H1 (cell line): Measurements from ENCODE around the gene CUL9. TPM values are rescaled to one million over a fixed set of nuclear protein-coding genes. Genes with fewer than 3 reads are reported as not detected.

Source experiments
- CTCF ChIA-PET: fragments of 300-600 bp; sonication (Branson Sonifier 250); formaldehyde crosslinking; loops from one replicate; lab custom pipeline; 2021; ENCODE audit not compliant: partially characterized antibody; lab: Charles Lee
- POLR2A ChIA-PET: fragments of 300-600 bp; sonication (Branson Sonifier 250); formaldehyde crosslinking; loops from one replicate; lab custom pipeline; 2021; ENCODE audit warnings: inconsistent platforms; ENCODE audit not compliant: partially characterized antibody; lab: Charles Lee
- DNase-seq, 2 experiments: peaks; one replicate each; pipeline versions ENCODE4 v3.0.0 to v3.0.0-alpha.2; 2010 to 2022; ENCODE audit warnings: low spot score in 2 of 2, low read depth in 1 of 2, mixed read lengths in 1 of 2
- FAIRE-seq: peaks from 2 replicates; lab custom pipeline; 2011; peaks lifted over from hg19 to GRCh38; lab: Jason Lieb, UNC
- H2AFZ ChIP-seq: 2 replicates; pipeline ENCODE4 v1.8.1; 2012; ENCODE audit warnings: low read length, inconsistent platforms
- H2AK5ac ChIP-seq: 2 replicates; pipeline ENCODE4 v1.6.1; 2013; ENCODE audit warnings: low read depth, low read length
- H2BK120ac ChIP-seq: replicated peaks from 2 replicates; pipeline ENCODE3; 2013; ENCODE audit warnings: low read depth, low read length, inconsistent platforms
- H2BK12ac ChIP-seq: 2 replicates; pipeline ENCODE4 v1.6.1; 2013; ENCODE audit warnings: low read depth, low read length
- H2BK15ac ChIP-seq: 2 replicates; pipeline ENCODE4 v1.6.1; 2013; ENCODE audit warnings: low read length
- H2BK20ac ChIP-seq: 2 replicates; pipeline ENCODE4 v1.6.1; 2013; ENCODE audit warnings: low read length
- H2BK5ac ChIP-seq: 2 replicates; pipeline ENCODE4 v1.6.1; 2013; ENCODE audit warnings: low read depth, low read length
- H3K14ac ChIP-seq: 2 replicates; pipeline ENCODE4 v1.6.1; 2013; ENCODE audit warnings: inconsistent platforms; ENCODE audit not compliant: insufficient read length
- H3K18ac ChIP-seq: 2 replicates; pipeline ENCODE4 v1.6.1; 2013; ENCODE audit warnings: low read length; ENCODE audit errors: extremely low read depth
- H3K23ac ChIP-seq: 2 replicates; pipeline ENCODE4 v1.6.1; 2013; ENCODE audit warnings: inconsistent platforms; ENCODE audit not compliant: insufficient read length
- H3K23me2 ChIP-seq: 2 replicates; pipeline ENCODE4 v1.6.1; 2013; ENCODE audit warnings: low read depth, low read length
- H3K27ac ChIP-seq: 2 replicates; pipeline ENCODE4 v1.6.1; 2011; ENCODE audit warnings: low read depth, low read length, inconsistent platforms
- H3K27me3 ChIP-seq, 4 experiments: replicated peaks in 1 of 4; 1 replicate in 1 of 4; 2 replicates in 3 of 4; pipeline versions ENCODE4 v1.6.1 to v1.8.1; 2011 to 2013; ENCODE audit warnings: low read length in 3 of 4, mild to moderate bottlenecking in 3 of 4, inconsistent platforms in 2 of 4, mixed read lengths in 2 of 4, moderate library complexity in 1 of 4; ENCODE audit not compliant: control insufficient read depth in 3 of 4, insufficient read depth in 3 of 4; ENCODE audit errors: extremely low read depth in 1 of 4
- H3K36me3 ChIP-seq, 4 experiments: 2 replicates each; pipeline versions ENCODE4 v1.6.1 to v1.8.1; 2011 to 2013; ENCODE audit warnings: mild to moderate bottlenecking in 4 of 4, low read length in 3 of 4, moderate library complexity in 2 of 4, control low read depth in 1 of 4, inconsistent platforms in 1 of 4; ENCODE audit not compliant: insufficient read depth in 4 of 4, control insufficient read depth in 2 of 4
- H3K4ac ChIP-seq: replicated peaks from 2 replicates; pipeline ENCODE3; 2013; ENCODE audit warnings: low read length, low read depth, mixed read lengths, inconsistent platforms; ENCODE audit not compliant: insufficient read length
- H3K4me1 ChIP-seq, 4 experiments: replicated peaks in 1 of 4; 1 replicate in 1 of 4; 2 replicates in 3 of 4; pipeline versions ENCODE4 v1.6.1 to v1.8.1; 2011 to 2013; ENCODE audit warnings: low read length in 3 of 4, inconsistent platforms in 2 of 4, mixed read lengths in 1 of 4; ENCODE audit not compliant: insufficient read depth in 4 of 4, control insufficient read depth in 3 of 4
- H3K4me2 ChIP-seq, 2 experiments: 2 replicates each; pipeline versions ENCODE4 v1.6.1 to v1.8.1; 2011 to 2013; ENCODE audit warnings: low read depth in 2 of 2, low read length in 2 of 2, control low read depth in 1 of 2, inconsistent platforms in 1 of 2, mild to moderate bottlenecking in 1 of 2; ENCODE audit not compliant: insufficient read depth in 1 of 2
- H3K4me3 ChIP-seq, 4 experiments: fragments of 200-600, 300-600 bp in 1 of 4; sonication (generic), shearing (Covaris generic), sonication (Bioruptor Twin) in 1 of 4; 2 replicates each; pipeline versions ENCODE4 v1.5.1 to v1.8.1; 2011 to 2016; ENCODE audit warnings: low read length in 4 of 4, low read depth in 3 of 4, control low read depth in 2 of 4, inconsistent platforms in 2 of 4, mild to moderate bottlenecking in 2 of 4, mixed read lengths in 1 of 4, moderate library complexity in 1 of 4; ENCODE audit not compliant: insufficient read depth in 2 of 4; ENCODE audit errors: extremely low read depth in 1 of 4
- H3K56ac ChIP-seq: replicated peaks from 2 replicates; pipeline ENCODE3; 2013; ENCODE audit warnings: low read depth, mild to moderate bottlenecking, mixed read lengths, low read length, inconsistent platforms; ENCODE audit not compliant: insufficient read length
- H3K79me1 ChIP-seq: 2 replicates; pipeline ENCODE4 v1.6.1; 2013; ENCODE audit warnings: low read depth, low read length, control low read depth
- H3K79me2 ChIP-seq, 2 experiments: 2 replicates each; pipeline versions ENCODE4 v1.6.1 to v1.8.1; 2012 to 2013; ENCODE audit warnings: low read length in 2 of 2, mild to moderate bottlenecking in 2 of 2, inconsistent platforms in 1 of 2; ENCODE audit not compliant: insufficient read depth in 2 of 2, control insufficient read depth in 1 of 2
- H3K9ac ChIP-seq, 4 experiments: replicated peaks in 1 of 4; 1 replicate in 1 of 4; 2 replicates in 3 of 4; pipeline versions ENCODE4 v1.6.1 to v1.8.1; 2011 to 2013; ENCODE audit warnings: low read depth in 3 of 4, low read length in 3 of 4, control low read depth in 2 of 4, mild to moderate bottlenecking in 2 of 4, moderate library complexity in 2 of 4, inconsistent platforms in 1 of 4; ENCODE audit errors: extremely low read depth in 1 of 4
- H3K9me3 ChIP-seq, 2 experiments: 2 replicates each; pipeline versions ENCODE4 v1.6.1 to v1.8.1; 2012 to 2013; ENCODE audit warnings: mild to moderate bottlenecking in 2 of 2, moderate library complexity in 2 of 2, control low read depth in 1 of 2, inconsistent platforms in 1 of 2, low read depth in 1 of 2, low read length in 1 of 2, mixed read lengths in 1 of 2; ENCODE audit not compliant: insufficient read depth in 2 of 2
- H4K20me1 ChIP-seq, 2 experiments: replicated peaks in 1 of 2; 2 replicates each; pipeline versions ENCODE3 to v1.8.1; 2011 to 2013; ENCODE audit warnings: inconsistent platforms in 2 of 2, low read length in 2 of 2, mild to moderate bottlenecking in 1 of 2; ENCODE audit not compliant: insufficient read depth in 2 of 2, control insufficient read depth in 1 of 2
- H4K5ac ChIP-seq: 2 replicates; pipeline ENCODE4 v1.6.1; 2013; ENCODE audit warnings: low read length, low read depth, mixed read lengths, inconsistent platforms; ENCODE audit not compliant: insufficient read length
- H4K8ac ChIP-seq: 2 replicates; pipeline ENCODE4 v1.8.0; 2013; ENCODE audit warnings: mild to moderate bottlenecking, moderate library complexity, low read length, inconsistent platforms; ENCODE audit not compliant: insufficient read depth; ENCODE audit errors: extremely low read depth
- H4K91ac ChIP-seq: replicated peaks from 2 replicates; pipeline ENCODE3; 2013; ENCODE audit warnings: low read length, mixed read lengths, inconsistent platforms; ENCODE audit not compliant: insufficient read length
- JUN ChIP-seq: IDR thresholded peaks from 2 replicates; pipeline ENCODE4 v1.6.1; 2011; ENCODE audit warnings: low read depth, mild to moderate bottlenecking, improper control_type of control experiment, low read length
- RXRA ChIP-seq: IDR thresholded peaks from 2 replicates; pipeline ENCODE4 v1.6.1; 2011; ENCODE audit warnings: low read depth, mild to moderate bottlenecking, low read length, moderate library complexity; ENCODE audit not compliant: insufficient read depth
- WGBS, 2 experiments: shearing (Covaris generic) in 1 of 2; methylation state at CpG; one replicate each; pipeline versions ENCODE4 v1.1.6 to v1.1.7; 2013 to 2015; ENCODE audit warnings: low lambda C conversion rate in 2 of 2, mixed read lengths in 2 of 2, inconsistent platforms in 1 of 2, low coverage in 1 of 2, missing lambda C conversion rate in 1 of 2; ENCODE audit not compliant: insufficient replicate concordance in 2 of 2, insufficient coverage in 1 of 2, insufficient read length in 1 of 2; ENCODE audit errors: extremely low coverage in 1 of 2, missing lambda C conversion rate in 1 of 2; 5-methylcytosine and 5-hydroxymethylcytosine counted together
- polyA plus RNA-seq, 7 experiments: library from polyadenylated mRNA; depleted of rRNA in 3 of 7; stranded (reverse) in 5 of 7; unstranded in 2 of 7; fragments of >200 nt in 5 of 7; fragments of 200-250 nt in 2 of 7; gene quantifications; 1 replicate in 5 of 7; 2 replicates in 1 of 7; 4 replicates in 1 of 7; pipeline versions ENCODE4 v1.2.1 to v1.2.3, GENCODE V29; 2011 to 2013; ENCODE audit warnings: missing spikeins in 2 of 7, mixed read lengths in 2 of 7
- total RNA-seq: library from RNA; stranded (reverse); fragmentation: NEBNext Ultra II Directional; extraction: Animal tissue kit (Norgen Biotek cat#: 25700); gene quantifications from 2 replicates; pipeline ENCODE4 v1.2.1, GENCODE V29; 2021

Gene CUL9
- total and polyA plus RNA-seq, 2 of the 8 experiments (the other 6 are each of a cell fraction or from before 2014, with no cell fraction given): 7.7 to 9.8 TPM

GRCh38 chr6:43188426-43188825 is 6.4 kb downstream of the CUL9 start:
- H2BK15ac ChIP-seq: no peak overlapping the region
- H3K4me1 ChIP-seq: no peaks in the 10 kb centered on the region
- no peak overlapping the region for H2BK12ac ChIP-seq
- H3K23ac ChIP-seq: no peak overlapping the region
- no peak overlapping the region for H3K4ac ChIP-seq
- H2AK5ac ChIP-seq: no peak overlapping the region
- ChIA-PET CTCF (interaction anchor here (0.7 to 1.1 kb wide), 4 partner anchors 120 to 662 kb away, joined by 3 read pairs; partner anchors contain the start of gene CRIP3), POLR2A (interaction anchor here (0.7 to 1.4 kb wide), 4 partner anchors 14 to 39 kb away, joined by 3 to 6 read pairs (median 3); no protein-coding TSS in a partner anchor)
- H2BK120ac ChIP-seq: no peak overlapping the region
- H4K8ac ChIP-seq: no peak overlapping the region; the same call in none of the 2 replicates
- H3K27me3 ChIP-seq: no peaks in the 10 kb centered on the region; a peak in 1 of 7 replicates
- DNase-seq: no peak
- FAIRE-seq: no peak
- no peak overlapping the region for H3K14ac ChIP-seq
- H3K18ac ChIP-seq: no peak overlapping the region
- H4K20me1 ChIP-seq: no peaks in the 10 kb centered on the region
- H3K4me2 ChIP-seq: no peak overlapping the region
- H2AFZ ChIP-seq: no peak overlapping the region
- H3K36me3 ChIP-seq: peaks cover 0 to 3% (median 0%) of the 10 kb centered on the region in 4 experiments; a peak in 1 of 8 replicates
- 89% methylated on average over 10 of the region's 10 CpGs; no CpG with 5 or more reads in 1 of the 2 experiments for WGBS, 2 experiments
- H3K23me2 ChIP-seq: peaks cover 2% of the 10 kb centered on the region; the same call in 1 of the 2 replicates
- H3K27ac ChIP-seq: no peak overlapping the region
- H3K79me1 ChIP-seq: no peaks in the 10 kb centered on the region
- H3K79me2 ChIP-seq: no peaks in the 10 kb centered on the region
- H4K91ac ChIP-seq: no peak overlapping the region
- H3K9me3 ChIP-seq: no peaks in the 10 kb centered on the region
- H3K56ac ChIP-seq: no peak overlapping the region
- TF ChIP-seq JUN (no peak), RXRA (no peak)
- TF ChIP-seq, all 59 proteins: peak for 0
- Histone ChIP-seq H3K9ac (no peak overlapping the region), H4K5ac (no peak overlapping the region), H2BK20ac (no peak overlapping the region), H2BK5ac (no peak overlapping the region), H3K4me3 (no peak overlapping the region)
